Caco-2 (cell line): Measurements from ENCODE around the gene MKNK2. TPM values are rescaled to one million over a fixed set of nuclear protein-coding genes. Genes with fewer than 3 reads are reported as not detected.
"Not testable (repeated sequence)": the region's sequence is repeated elsewhere in the genome, so short reads cannot be mapped to it uniquely, and the experiment has no call there.

Experiments used
- BruUV-seq: library from RNA; stranded (reverse); fragments of 400-500 nt; replicated peaks from 2 replicates; lab custom pipeline; 2021; lab: Mats Ljungman, UMichigan
- CTCF ChIA-PET: fragments of 300-600 bp; sonication (Branson Sonifier 250); formaldehyde crosslinking; loops from one replicate; lab custom pipeline; 2022; ENCODE audit warnings: antibody characterized with exemption; lab: Charles Lee
- POLR2A ChIA-PET: fragments of 300-600 bp; sonication (Branson Sonifier 250); formaldehyde crosslinking; loops from one replicate; lab custom pipeline; 2022; ENCODE audit warnings: antibody characterized with exemption; lab: Charles Lee
- DNase-seq, 2 experiments: peaks; one replicate each; pipeline versions ENCODE4 v3.0.0 to v3.0.0-alpha.2; 2020 to 2022
- H3K27me3 ChIP-seq: replicated peaks from 2 replicates; pipeline ENCODE4 v1.6.0; 2011; ENCODE audit warnings: low read length; ENCODE audit not compliant: control insufficient read depth, insufficient read depth
- H3K36me3 ChIP-seq: 2 replicates; pipeline ENCODE4 v1.5.1; 2011; ENCODE audit warnings: low read length; ENCODE audit not compliant: control insufficient read depth, insufficient read depth
- H3K4me1 ChIP-seq: fragments of 250-450 bp; sonication (Bioruptor Pico); 2 replicates; pipeline ENCODE4 v1.5.1; 2020; ENCODE audit warnings: mild to moderate bottlenecking
- H3K4me3 ChIP-seq: 2 replicates; pipeline ENCODE4 v1.5.1; 2011; ENCODE audit warnings: low read depth, mild to moderate bottlenecking, control low read depth, low read length
- H3K9me3 ChIP-seq: fragments of 250-450 bp; sonication (Bioruptor Pico); 2 replicates; pipeline ENCODE4 v1.5.1; 2020; ENCODE audit warnings: mild to moderate bottlenecking, moderate library complexity
- H3K27ac Mint-ChIP-seq: one replicate; pipeline ENCODE4 v1.8.0; 2022; ENCODE audit warnings: mixed read lengths; ENCODE audit not compliant: unreplicated experiment
- H3K27me3 Mint-ChIP-seq: one replicate; pipeline ENCODE4 v1.8.0; 2022; ENCODE audit warnings: mixed read lengths; ENCODE audit not compliant: insufficient read depth, unreplicated experiment
- H3K36me3 Mint-ChIP-seq: one replicate; pipeline ENCODE4 v1.8.0; 2022; ENCODE audit warnings: mild to moderate bottlenecking, mixed read lengths; ENCODE audit not compliant: insufficient read depth, unreplicated experiment
- H3K4me1 Mint-ChIP-seq: one replicate; pipeline ENCODE4 v1.8.0; 2022; ENCODE audit warnings: low read depth, mixed read lengths; ENCODE audit not compliant: unreplicated experiment
- H3K4me3 Mint-ChIP-seq: one replicate; pipeline ENCODE4 v1.8.0; 2022; ENCODE audit warnings: mild to moderate bottlenecking, moderate library complexity, mixed read lengths; ENCODE audit not compliant: unreplicated experiment
- H3K9me3 Mint-ChIP-seq: one replicate; pipeline ENCODE4 v1.8.0; 2022; ENCODE audit warnings: mixed read lengths; ENCODE audit not compliant: unreplicated experiment
- intact Hi-C: fragments of 100-400 bp; cut with micrococcal nuclease; formaldehyde crosslinking; loops from one replicate; pipeline ENCODE4 v1.10.0; 2022; ENCODE audit not compliant: unreplicated experiment
- total RNA-seq: library from RNA; stranded (reverse); gene quantifications from 2 replicates; pipeline ENCODE4 v1.2.3, GENCODE V29; 2022
- TF ChIP-seq, protein P1 (sequence below), 2 experiments: fragments of 200-600 bp in 1 of 2; IDR thresholded peaks; 1 replicate in 1 of 2; 2 replicates in 1 of 2; pipeline versions ENCODE4 v1.5.1 to v1.8.0; 2011 to 2022; ENCODE audit warnings: antibody characterized with exemption in 1 of 2, control low read depth in 1 of 2, inconsistent platforms in 1 of 2, low read depth in 1 of 2, low read length in 1 of 2, mild to moderate bottlenecking in 1 of 2, moderate library complexity in 1 of 2; ENCODE audit not compliant: insufficient read depth in 1 of 2, severe bottlenecking in 1 of 2, unreplicated experiment in 1 of 2

The MKNK2 gene
- total RNA-seq, 1 experiment from 2014 or later, result 162 TPM

- Mint-ChIP-seq H3K27me3 (no peaks in the 10 kb centered on the region), H3K4me1 (no peaks in the 10 kb centered on the region), H3K27ac (no peak overlapping the region), H3K36me3 (no peaks in the 10 kb centered on the region), H3K9me3 (no peaks in the 10 kb centered on the region), H3K4me3 (no peak overlapping the region)
- H3K36me3 ChIP-seq, result no peaks in the 10 kb centered on the region; the same call in 1 of the 2 replicates
- TF ChIP-seq, protein P1, sequence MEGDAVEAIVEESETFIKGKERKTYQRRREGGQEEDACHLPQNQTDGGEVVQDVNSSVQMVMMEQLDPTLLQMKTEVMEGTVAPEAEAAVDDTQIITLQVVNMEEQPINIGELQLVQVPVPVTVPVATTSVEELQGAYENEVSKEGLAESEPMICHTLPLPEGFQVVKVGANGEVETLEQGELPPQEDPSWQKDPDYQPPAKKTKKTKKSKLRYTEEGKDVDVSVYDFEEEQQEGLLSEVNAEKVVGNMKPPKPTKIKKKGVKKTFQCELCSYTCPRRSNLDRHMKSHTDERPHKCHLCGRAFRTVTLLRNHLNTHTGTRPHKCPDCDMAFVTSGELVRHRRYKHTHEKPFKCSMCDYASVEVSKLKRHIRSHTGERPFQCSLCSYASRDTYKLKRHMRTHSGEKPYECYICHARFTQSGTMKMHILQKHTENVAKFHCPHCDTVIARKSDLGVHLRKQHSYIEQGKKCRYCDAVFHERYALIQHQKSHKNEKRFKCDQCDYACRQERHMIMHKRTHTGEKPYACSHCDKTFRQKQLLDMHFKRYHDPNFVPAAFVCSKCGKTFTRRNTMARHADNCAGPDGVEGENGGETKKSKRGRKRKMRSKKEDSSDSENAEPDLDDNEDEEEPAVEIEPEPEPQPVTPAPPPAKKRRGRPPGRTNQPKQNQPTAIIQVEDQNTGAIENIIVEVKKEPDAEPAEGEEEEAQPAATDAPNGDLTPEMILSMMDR (IDR thresholded peaks at IDR 0.05; ENCODE audit: insufficient read depth in 1 of 2, low read depth in 1 of 2, low read length in 1 of 2, severe bottlenecking in 1 of 2, unreplicated experiment in 1 of 2), result no peak
- no peak for DNase-seq
- ChIA-PET CTCF (no interaction called here), POLR2A (no interaction called here)
- peaks cover 4% of the 10 kb centered on the region; the same call in 1 of the 2 replicates for H3K4me1 ChIP-seq
- no peaks in the 10 kb centered on the region for H3K27me3 ChIP-seq
- H3K9me3 ChIP-seq, result no peaks in the 10 kb centered on the region
- no TSS peak for BruUV-seq
- no peak overlapping the region for H3K4me3 ChIP-seq
- intact Hi-C loops, result no loop called here
These were observed 38.6 kb upstream of the MKNK2 start for GRCh38 chr19:2089727-2090053.

GRCh38 chr19:2089001-2089711 lies 38.1 kb upstream of the MKNK2 start:
- intact Hi-C loops, result no loop called here
- Mint-ChIP-seq H3K4me1 (no peaks in the 10 kb centered on the region), H3K27ac (no peak overlapping the region), H3K9me3 (no peaks in the 10 kb centered on the region), H3K27me3 (no peaks in the 10 kb centered on the region), H3K36me3 (no peaks in the 10 kb centered on the region), H3K4me3 (no peak overlapping the region)
- Histone ChIP-seq H3K4me1 (peaks cover 4% of the 10 kb centered on the region; the same call in 1 of the 2 replicates), H3K4me3 (no peak overlapping the region), H3K27me3 (no peaks in the 10 kb centered on the region), H3K36me3 (no peaks in the 10 kb centered on the region; the same call in 1 of the 2 replicates), H3K9me3 (no peaks in the 10 kb centered on the region)
- no TSS peak for BruUV-seq
- TF ChIP-seq, protein P1 (IDR thresholded peaks at IDR 0.05; ENCODE audit: insufficient read depth in 1 of 2, low read depth in 1 of 2, low read length in 1 of 2, severe bottlenecking in 1 of 2, unreplicated experiment in 1 of 2), result no peak
- ChIA-PET CTCF (no interaction called here), POLR2A (no interaction called here)
- DNase-seq, result no peak

GRCh38 chr19:2087621-2088100 lies 36.6 kb upstream of the MKNK2 start:
- ChIA-PET CTCF (no interaction called here), POLR2A (no interaction called here)
- no peak overlapping the region for H3K4me3 ChIP-seq
- no peaks in the 10 kb centered on the region for H3K9me3 ChIP-seq
- Mint-ChIP-seq H3K4me1 (no peaks in the 10 kb centered on the region), H3K27me3 (no peaks in the 10 kb centered on the region), H3K27ac (no peak overlapping the region), H3K4me3 (no peak overlapping the region), H3K36me3 (peaks cover 5% of the 10 kb centered on the region), H3K9me3 (no peaks in the 10 kb centered on the region)
- H3K4me1 ChIP-seq, result peaks cover 4% of the 10 kb centered on the region; the same call in 1 of the 2 replicates
- no peak for DNase-seq
- H3K27me3 ChIP-seq, result no peaks in the 10 kb centered on the region
- TF ChIP-seq, protein P1 (IDR thresholded peaks at IDR 0.05; ENCODE audit: insufficient read depth in 1 of 2, low read depth in 1 of 2, low read length in 1 of 2, severe bottlenecking in 1 of 2, unreplicated experiment in 1 of 2), result no peak
- intact Hi-C loops, result no loop called here
- H3K36me3 ChIP-seq, result no peaks in the 10 kb centered on the region; the same call in 1 of the 2 replicates
- no TSS peak for BruUV-seq

DNA sequence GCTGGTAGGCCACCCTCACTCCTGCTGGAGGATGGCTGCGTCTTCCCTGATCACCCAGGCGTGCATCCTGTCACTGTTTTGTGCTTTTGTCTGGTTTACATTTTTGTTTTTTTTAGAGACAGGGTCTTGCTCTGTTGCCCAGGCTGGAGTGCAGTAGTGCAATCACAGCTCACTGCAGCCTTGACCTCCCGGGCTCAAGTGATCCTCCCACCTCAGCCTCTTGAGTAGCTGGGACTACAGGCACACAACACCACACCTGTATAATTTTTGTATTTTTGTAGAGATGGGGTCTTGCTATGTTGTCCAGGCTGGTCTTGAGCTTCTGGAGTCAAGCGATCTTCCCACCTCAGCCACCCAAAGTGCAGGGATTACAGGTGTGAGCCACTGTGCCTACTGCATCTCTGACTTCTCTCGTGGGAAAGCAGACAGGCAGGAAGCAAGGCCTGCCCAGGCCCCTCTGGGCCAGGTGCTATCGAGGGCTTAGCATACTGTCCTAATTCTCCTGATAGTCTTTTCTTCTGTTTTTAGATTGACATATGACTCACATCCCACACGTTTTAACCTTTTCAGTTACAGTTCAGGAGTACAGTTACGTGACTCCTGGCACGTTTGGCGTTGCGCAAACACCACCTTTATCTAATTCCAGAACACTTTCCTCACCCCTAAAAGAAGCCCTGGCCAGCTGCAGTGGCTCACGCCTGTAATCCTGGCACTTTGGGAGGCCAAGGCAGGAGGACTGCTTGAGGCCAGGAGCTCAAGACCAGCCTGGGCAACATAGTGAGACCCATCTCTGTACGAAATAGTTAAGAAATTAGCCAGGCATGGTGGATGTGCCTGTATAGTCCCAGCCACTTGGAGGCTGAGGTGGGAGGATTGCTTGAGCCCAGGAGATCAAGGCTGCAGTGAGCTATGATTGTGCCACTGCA lies 35.9 kb upstream of the MKNK2 start:
- DNase-seq, result peak; percentile 32 to 49
- H3K27ac Mint-ChIP-seq, POLR2A ChIA-PET: not testable (repeated sequence)

More for the DNA sequence above, 35.9 kb upstream of the MKNK2 start:
- H3K9me3 Mint-ChIP-seq, intact Hi-C loops, H3K36me3 ChIP-seq, H3K4me3 ChIP-seq, H3K36me3 Mint-ChIP-seq, H3K27me3 Mint-ChIP-seq, H3K4me1 Mint-ChIP-seq, H3K9me3 ChIP-seq, H3K4me1 ChIP-seq, H3K4me3 Mint-ChIP-seq, BruUV-seq, CTCF ChIA-PET, H3K27me3 ChIP-seq: not testable (repeated sequence)
